HCT116 (cell line): Measurements from ENCODE around the gene AFTPH.

Experiments
- CTCF ChIP-seq, 3 experiments: fragments of 200-600 bp in 1 of 3; sonication (generic) in 1 of 3; IDR thresholded peaks in 2 of 3; conservative IDR thresholded peaks in 1 of 3; 2 replicates each; pipeline ENCODE4 v1.5.1; 2012 to 2017; ENCODE audit warnings: low read depth in 2 of 3, low read length in 2 of 3, antibody characterized with exemption in 1 of 3, borderline replicate concordance in 1 of 3, control low read depth in 1 of 3, mild to moderate bottlenecking in 1 of 3, mixed read lengths in 1 of 3, mixed run types in 1 of 3, moderate library complexity in 1 of 3; ENCODE audit not compliant: insufficient read depth in 1 of 3
- EZH2 ChIP-seq: fragments of 200-600 bp; sonication (generic); IDR thresholded peaks from 2 replicates; pipeline ENCODE4 v1.6.1; 2017; ENCODE audit warnings: antibody characterized with exemption, mixed run types
- EZH2phosphoT487 ChIP-seq: fragments of 200-600 bp; IDR thresholded peaks from 2 replicates; pipeline ENCODE4 v1.6.1; 2018; ENCODE audit warnings: antibody characterized with exemption, borderline replicate concordance
- JUND ChIP-seq: IDR thresholded peaks from 2 replicates; pipeline ENCODE4 v1.6.1; 2012
- POLR2A ChIP-seq: IDR thresholded peaks from 2 replicates; pipeline ENCODE4 v1.7.0; 2011; ENCODE audit warnings: borderline replicate concordance; ENCODE audit not compliant: insufficient read depth, insufficient read length; ENCODE audit errors: extremely low read depth
- POLR2AphosphoS5 ChIP-seq: IDR thresholded peaks from 2 replicates; pipeline ENCODE4 v1.6.1; 2011; ENCODE audit warnings: mild to moderate bottlenecking, low read depth, low read length, moderate library complexity
- SIN3A ChIP-seq: IDR thresholded peaks from 2 replicates; pipeline ENCODE4 v1.6.1; 2012; ENCODE audit warnings: low read depth
- SP1 ChIP-seq: IDR thresholded peaks from 2 replicates; pipeline ENCODE4 v1.6.1; 2012; ENCODE audit warnings: low read depth
- SRF ChIP-seq: IDR thresholded peaks from 2 replicates; pipeline ENCODE4 v1.6.1; 2012; ENCODE audit warnings: low read depth
- YY1 ChIP-seq: IDR thresholded peaks from 2 replicates; pipeline ENCODE4 v1.6.1; 2011; ENCODE audit warnings: low read length, low read depth, moderate library complexity, mild to moderate bottlenecking; ENCODE audit not compliant: insufficient replicate concordance; ENCODE audit errors: extremely low read depth
- ZBTB33 ChIP-seq: IDR thresholded peaks from 2 replicates; pipeline ENCODE4 v1.6.1; 2011; ENCODE audit warnings: mild to moderate bottlenecking, low read length, moderate library complexity; ENCODE audit not compliant: insufficient replicate concordance; ENCODE audit errors: extremely low read depth
- TF ChIP-seq, protein P1 (sequence below): IDR thresholded peaks from 2 replicates; pipeline ENCODE4 v1.6.1; 2012

DNA sequence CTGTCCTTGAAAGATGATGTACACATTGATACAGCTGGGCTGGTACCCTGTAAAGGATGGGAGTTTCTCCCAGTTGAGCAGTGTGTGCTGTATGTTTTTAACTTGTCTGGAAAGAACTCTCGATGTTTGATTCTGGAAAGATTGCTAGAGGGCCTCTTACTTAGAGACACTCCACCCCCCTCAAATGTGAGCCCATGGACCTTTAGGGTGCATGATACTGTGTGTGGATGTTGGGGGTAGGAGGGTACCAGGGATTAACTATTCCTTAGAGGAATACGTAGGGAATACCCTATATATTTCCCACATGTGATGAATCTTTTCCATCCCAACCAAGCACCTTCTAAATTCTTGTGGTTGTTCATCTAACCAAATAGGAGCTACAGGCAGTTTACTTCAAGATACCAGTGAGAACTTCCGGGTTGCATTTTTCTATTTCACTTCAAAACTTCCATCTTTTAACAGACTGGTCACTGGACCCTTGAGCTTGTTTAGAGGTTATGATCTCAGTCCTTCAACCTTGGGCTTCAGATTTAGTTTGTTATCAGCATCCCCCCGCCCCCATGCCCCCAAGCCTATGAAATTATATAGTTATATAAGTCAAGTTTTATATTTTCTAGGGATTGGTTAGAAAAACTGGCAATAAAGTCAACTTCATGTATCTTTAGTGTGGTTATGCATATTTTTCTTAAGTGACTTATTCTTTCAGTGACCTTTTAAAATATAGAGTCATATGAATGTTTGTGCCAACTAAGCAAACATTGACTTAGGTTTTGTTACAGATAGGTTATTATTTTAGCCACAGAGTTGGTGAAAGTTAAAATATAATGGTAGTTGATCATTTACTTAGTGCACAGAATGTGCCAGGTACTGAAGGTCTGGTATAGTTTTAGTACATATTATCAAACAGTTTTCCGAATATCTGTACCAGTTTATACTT, 18.2 kb downstream of the AFTPH start:
- no peak for TF ChIP-seq POLR2A
- no peak for TF ChIP-seq CTCF (IDR thresholded peaks at IDR 0.05 in 2 of 3, conservative IDR thresholded peaks at IDR 0.05 in 1 of 3; ENCODE audit: borderline replicate concordance in 1 of 3, insufficient read depth in 1 of 3, low read depth in 2 of 3, low read length in 2 of 3)
- no peak for TF ChIP-seq POLR2AphosphoS5
- TF ChIP-seq ZBTB33, result no peak
- TF ChIP-seq SRF, result no peak
- TF ChIP-seq, protein P1, sequence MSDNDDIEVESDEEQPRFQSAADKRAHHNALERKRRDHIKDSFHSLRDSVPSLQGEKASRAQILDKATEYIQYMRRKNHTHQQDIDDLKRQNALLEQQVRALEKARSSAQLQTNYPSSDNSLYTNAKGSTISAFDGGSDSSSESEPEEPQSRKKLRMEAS, result no peak
- no peak for TF ChIP-seq EZH2
- no peak for TF ChIP-seq JUND
- TF ChIP-seq YY1, result no peak
- TF ChIP-seq EZH2phosphoT487, result no peak
- TF ChIP-seq SIN3A, result no peak
- no peak for TF ChIP-seq SP1
